ENCODE results near the gene PARP2.
"Not testable (repeated sequence)": the region's sequence is repeated elsewhere in the genome, so short reads cannot be mapped to it uniquely, and the experiment has no call there.

The PARP2 gene

DNA sequence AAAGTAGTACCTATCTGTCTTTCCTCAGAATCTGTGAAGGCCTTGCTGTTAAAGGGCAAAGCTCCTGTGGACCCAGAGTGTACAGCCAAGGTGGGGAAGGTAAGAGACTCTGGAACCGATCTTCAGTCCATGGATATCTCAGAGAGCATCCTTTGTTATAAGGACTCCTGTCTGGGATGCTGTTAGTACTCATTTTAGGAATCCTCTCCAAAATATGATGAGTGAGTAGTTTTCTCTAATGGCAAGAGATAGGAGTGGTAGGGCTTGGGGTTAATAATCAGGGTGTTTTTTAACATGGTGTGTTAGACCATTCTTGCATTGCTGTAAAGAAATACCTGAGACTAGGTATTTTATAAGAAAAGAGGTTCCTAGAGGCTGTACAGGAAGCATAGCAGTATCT is 1.9 kb downstream of the PARP2 start:
- DNase-seq, result no peak

DNA sequence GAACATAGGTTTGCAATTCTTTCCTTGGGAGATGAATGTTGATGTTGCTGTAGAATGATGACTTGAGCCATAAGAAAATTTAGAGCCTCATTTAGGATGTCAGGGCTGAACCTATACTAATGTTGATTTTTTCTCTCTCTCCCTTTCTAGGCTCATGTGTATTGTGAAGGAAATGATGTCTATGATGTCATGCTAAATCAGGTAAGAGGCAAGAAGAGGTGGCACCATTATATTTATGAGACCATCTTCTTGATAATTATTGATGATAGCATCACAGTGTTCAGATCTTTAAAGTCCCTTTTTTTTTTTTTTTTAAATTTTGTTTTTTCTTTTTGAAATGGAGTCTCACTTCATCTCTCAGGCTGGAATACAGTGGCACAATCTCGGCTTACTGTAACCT is 3.3 kb downstream of the PARP2 start:
- no peak for DNase-seq

- DNase-seq, result no peak
These were observed 4.3 kb downstream of the PARP2 start for GRCh38 chr14:20347747-20348146.

- no peak for DNase-seq
These were observed 6.8 kb downstream of the PARP2 start for GRCh38 chr14:20350282-20350681.

- DNase-seq, result no peak
These were observed 7.4 kb downstream of the PARP2 start for GRCh38 chr14:20350860-20351259.

GRCh38 chr14:20356422-20356821 is 13.0 kb downstream of the PARP2 start:
- no peak for DNase-seq

DNA sequence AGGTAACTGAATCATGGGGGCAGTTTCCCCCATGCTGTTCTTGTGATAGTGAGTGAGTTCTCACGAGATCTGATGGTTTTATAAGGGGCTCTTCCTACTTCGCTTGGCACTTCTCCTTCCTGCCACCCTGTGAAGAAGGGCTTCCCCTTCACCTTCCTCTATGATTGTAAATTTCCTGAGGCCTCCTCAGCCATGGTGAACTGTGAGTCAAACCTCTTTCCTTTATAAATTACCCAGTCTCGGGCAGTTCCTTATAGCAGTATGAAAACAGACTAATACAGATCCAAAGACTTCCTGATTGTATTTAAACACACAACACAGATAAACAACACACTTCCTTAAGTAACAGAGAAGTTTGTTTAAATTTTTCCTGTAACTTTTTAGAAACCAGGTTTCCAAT is 15.0 kb downstream of the PARP2 start:
- DNase-seq, result not testable (repeated sequence)

GRCh38 chr14:20365928-20366327 is 22.5 kb downstream of the PARP2 start:
- DNase-seq, result no peak

DNA sequence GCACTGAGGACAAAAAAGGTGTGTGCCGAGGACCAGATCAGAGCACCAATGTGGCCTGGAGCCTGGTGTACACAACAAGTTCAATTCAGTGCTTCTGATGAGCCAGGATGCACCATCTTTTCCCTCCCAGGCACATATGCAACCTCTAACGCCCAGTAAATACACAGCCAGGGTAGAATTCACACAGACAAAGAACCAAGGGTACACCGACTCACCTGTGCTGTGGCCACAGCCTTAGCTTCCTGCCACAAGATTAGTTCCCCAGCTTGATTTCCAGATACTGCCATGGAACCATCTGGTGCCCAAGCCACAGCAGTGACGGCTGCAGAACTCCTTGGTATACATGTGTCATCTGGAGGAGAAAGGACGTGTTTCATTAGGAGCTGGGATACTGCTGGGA is 29.4 kb downstream of the PARP2 start:
- DNase-seq, result no peak

- DNase-seq, result no peak
These were observed 32.0 kb downstream of the PARP2 start for GRCh38 chr14:20375471-20375870.

DNA sequence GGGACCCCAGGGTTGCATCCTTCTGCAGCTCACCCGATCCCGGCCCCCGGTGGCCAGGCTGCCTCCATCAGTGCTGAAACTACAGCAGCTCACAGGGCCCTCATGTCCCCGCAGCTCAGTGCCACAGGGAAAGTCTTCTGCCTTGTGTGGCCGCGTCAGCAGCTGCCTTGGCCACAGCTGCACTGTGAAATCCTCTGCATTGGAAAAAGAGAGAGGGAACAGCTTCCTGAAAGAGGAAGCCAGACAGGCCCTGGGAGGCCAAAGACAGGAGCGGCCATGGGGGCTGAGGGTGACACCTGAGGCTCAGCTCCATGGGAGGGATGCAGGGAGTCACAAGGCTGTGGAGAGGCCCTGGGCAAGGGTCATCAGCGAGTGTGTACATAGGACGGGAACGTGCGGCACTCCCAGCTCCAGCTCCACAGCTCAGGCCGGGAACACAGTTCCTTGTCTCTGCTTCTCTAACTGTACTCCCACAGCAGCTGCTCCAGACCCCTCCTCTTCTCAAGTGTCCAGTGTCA is 32.7 kb downstream of the PARP2 start:
- no peak for DNase-seq

- DNase-seq, result no peak
These were observed 33.7 kb downstream of the PARP2 start for GRCh38 chr14:20377171-20377570.

GRCh38 chr14:20379743-20380142 is 36.3 kb downstream of the PARP2 start:
- DNase-seq, result no peak

GRCh38 chr14:20380681-20381080 is 37.2 kb downstream of the PARP2 start:
- no peak for DNase-seq

DNA sequence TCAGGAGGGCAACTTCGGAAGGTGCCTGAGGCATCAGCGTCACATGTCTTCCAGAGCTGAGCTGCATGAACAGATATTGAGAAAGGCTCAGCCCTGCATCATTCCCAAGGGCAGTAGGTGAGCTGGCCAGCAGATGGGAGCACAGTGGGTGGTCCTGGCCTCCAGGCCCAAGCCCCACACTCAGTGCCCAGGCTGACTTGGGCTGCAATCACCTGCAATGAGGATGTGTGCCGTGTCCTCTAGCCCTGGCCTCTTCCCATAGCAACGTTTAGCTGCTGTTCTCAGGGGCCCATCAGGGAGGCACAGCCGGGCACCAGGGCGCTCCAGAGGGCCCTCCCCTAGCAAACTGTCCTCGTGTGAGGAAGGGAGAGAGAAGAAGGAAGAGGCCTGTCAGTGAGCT is 37.9 kb downstream of the PARP2 start:
- no peak for DNase-seq

GRCh38 chr14:20382526-20382925 is 39.1 kb downstream of the PARP2 start:
- DNase-seq, result no peak

- no peak for DNase-seq
These were observed 39.6 kb downstream of the PARP2 start for GRCh38 chr14:20383032-20383431.

DNA sequence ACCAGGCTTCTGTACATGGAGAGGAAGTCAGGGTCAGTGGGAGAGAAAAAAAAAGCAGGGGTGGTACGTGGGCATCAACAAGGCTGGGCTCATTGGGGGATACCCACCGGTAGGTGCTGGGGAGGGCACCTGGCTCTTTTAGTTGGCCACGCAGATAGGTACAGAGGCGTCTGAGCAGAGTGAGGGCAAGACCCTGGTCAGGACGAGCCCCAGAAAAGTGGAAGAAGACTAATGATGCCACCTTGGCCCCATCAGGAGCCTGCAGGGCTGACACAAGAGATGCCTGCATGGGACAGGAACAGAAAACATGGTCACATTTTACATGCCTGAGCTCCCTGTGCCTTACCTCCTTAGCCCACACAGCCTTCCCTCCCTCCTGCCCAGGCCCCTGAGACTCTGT is 40.2 kb downstream of the PARP2 start:
- no peak for DNase-seq

GRCh38 chr14:20384321-20384720 is 40.9 kb downstream of the PARP2 start:
- DNase-seq, result no peak

DNA sequence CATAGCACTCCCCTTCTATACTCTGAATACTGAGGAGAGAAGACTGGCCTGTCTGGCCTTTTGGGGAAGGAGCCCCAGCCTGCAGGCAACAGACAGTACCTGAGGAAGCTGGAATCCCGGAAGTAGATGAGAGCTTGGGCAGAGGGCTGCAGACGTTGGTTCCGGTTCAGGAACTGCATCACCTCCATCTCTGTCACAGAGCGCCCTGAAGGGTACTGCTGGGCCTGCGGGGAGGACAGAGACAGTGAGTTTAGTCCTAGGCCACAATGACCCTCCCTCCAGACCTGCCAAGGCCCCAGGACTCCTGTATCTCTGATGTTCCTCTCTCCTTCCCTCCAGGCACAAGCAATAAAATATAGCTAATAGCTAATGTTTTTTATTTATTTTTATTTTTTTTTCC is 41.5 kb downstream of the PARP2 start:
- no peak for DNase-seq

DNA sequence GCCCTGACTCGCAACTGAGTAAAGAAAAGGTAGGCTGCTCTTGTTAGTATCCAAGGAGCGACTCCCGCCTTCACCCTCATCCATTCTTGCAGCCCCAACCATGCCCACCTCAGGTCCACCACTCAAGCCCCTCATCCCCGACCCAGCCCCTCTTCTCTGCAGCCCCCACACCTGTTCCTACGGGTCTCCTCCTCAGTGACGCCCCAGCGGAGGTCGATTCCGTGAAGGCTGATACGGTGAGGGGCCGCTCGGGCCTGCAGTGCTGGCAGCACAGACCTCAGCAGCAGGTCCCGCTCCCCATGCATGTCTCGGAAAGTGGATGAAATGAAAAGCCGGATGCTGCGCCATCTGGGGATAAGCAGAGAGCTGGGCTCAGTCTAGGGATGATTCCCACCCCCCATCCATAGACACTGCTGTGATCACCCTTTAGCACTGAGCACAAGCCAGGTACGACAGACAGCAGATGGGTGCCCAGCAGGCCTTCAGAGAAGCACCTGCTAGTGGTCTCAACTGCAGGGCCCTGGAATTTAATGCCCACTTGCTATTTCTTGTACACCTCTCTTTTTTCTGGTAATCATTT is 42.9 kb downstream of the PARP2 start:
- no peak for DNase-seq

- no peak for DNase-seq
These were observed 44.1 kb downstream of the PARP2 start for GRCh38 chr14:20387576-20387975.

- no peak for DNase-seq
These were observed 44.7 kb downstream of the PARP2 start for GRCh38 chr14:20388159-20388558.

- DNase-seq, result no peak
These were observed 48.1 kb downstream of the PARP2 start for GRCh38 chr14:20391505-20391904.
